Measurements from ENCODE around the gene CTNNBIP1.

DNA sequence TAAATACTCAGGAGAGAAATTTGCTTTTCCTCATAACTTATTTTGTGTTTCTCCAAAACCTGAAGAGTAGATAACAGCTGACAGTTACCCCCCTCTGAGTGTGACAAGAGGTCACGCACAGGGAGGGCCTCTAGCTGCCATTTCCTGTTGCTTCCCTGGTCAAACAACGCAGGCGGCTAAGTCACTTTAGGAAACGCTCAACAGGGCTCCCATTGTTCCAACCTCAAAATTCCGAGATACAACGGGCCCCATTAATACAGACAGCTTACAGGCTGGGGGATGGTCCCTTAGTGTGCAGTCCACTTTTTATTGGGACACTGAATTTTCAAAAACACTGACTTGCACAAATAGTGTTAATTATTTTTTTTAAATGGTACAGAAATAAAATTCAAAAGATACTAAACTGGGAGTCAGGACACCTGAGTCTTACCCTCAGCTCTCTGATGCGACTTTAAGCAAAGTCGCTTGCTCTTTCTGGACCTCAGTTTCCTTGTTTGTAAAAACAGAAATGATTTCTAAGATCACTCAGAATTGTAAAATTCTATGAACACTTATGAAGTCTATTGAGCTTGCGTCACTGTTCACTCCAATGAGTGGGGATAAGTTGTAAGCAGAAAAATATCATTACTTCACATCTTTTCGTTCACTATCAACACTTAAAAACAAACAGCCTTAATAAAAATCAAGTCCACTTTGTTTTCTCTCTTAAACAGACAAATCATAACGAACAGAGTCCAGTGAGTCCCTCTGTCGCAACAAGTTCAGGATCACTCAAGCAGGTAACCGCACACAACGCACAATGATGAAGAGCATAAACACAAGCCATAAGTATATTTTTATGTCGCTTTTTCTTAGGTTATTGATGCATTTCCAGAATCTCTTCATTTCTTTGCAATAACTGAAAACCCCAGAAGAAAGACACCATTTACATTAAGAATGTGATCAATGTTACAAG is 19.6 kb upstream of the CTNNBIP1 start:
- no peak for TF ChIP-seq CTCF (IDR thresholded peaks at IDR 0.05)
- TF ChIP-seq EZH2 (IDR thresholded peaks at IDR 0.05; ENCODE audit: borderline replicate concordance, insufficient read depth, low read depth, low read length, poor library complexity, severe bottlenecking) = no peak
